ENCODE data around the gene SMO.
"Not testable (repeated sequence)": the region's sequence is repeated elsewhere in the genome, so short reads cannot be mapped to it uniquely, and the experiment has no call there.

SMO gene

GRCh38 chr7:129169686-129170440 is 18.6 kb upstream of the SMO start:
- no peak for DNase-seq

DNA sequence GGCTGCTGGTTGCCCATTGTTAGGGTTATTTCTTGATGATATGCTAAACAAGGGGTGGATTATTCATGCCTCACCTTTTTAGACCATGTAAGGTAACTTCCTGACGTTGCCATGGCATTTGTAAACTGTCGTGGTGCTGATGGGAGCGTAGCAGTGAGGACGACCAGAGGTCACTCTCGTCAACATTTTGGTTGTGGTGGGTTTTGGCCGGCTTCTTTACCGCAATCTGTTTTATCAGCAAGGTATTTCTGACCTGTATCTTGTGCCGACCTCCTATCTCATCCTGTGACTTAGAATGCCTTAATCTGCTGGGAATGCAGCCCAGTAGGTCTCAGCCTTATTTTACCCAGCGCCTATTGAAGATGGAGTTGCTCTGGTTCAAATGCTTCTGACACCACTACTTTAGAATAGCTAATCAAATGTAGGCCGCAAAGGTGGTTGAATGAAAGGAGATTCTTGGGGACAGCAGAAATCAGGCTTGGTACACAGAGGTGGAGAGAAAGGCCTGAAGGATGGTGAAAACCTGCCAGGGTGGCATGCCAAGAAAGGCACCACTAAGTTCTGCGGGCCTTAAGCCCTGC is 17.9 kb upstream of the SMO start:
- no peak for DNase-seq

DNA sequence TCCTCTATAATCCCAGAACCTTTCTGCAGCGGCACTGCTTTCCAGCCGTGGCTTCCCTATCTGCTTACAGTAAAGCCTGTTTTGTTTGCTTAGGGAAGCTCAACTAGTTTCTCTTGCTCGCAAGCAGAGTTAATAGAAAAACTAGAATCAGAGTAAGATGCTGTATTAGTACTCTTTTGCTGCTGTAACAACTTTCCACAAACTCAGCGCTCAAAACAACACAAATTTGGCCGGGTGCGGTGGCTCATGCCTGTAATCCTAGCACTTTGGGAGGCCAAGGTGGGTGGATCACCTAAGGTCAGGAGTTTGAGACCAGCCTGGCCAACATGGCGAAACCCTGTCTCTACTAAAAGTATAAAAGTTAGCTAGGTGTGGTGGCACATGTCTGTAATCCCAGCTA is 14.6 kb upstream of the SMO start:
- DNase-seq = not testable (repeated sequence)

DNA sequence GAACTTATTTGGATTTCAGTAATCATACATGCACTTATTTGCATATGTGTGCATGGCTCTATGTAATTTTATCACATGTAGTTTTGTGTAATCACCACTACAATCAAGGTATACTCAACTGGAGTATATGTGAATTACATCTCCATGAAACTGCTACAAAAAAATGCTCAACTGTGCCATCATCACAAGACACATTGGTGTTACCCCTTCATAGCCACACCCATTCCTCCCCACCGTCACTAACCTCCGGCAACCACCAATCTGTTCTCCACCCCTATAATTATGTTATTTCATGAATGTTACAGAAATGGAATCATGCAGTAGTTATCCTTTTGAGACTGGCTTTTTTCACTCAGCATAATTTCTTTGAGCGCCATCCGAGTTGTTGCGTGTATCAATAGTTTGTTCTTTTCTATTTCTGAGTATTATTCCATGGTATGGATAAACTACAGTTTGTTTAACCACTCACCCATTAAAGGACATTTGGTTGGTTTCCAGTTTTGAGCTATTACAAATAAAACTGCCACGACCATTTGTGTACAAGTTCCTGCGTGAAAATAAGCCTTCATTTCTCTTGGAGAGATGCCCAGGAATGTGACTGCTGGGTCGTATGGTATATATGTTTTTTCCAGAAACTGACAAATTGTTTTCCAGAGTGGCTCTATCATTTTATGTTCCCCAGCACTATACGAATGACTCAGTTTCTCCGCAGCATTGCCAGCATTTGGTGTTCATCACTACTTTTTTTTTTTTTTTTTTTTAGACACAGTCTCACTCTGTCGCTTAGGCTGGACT is 11.3 kb upstream of the SMO start:
- no peak for DNase-seq

DNA sequence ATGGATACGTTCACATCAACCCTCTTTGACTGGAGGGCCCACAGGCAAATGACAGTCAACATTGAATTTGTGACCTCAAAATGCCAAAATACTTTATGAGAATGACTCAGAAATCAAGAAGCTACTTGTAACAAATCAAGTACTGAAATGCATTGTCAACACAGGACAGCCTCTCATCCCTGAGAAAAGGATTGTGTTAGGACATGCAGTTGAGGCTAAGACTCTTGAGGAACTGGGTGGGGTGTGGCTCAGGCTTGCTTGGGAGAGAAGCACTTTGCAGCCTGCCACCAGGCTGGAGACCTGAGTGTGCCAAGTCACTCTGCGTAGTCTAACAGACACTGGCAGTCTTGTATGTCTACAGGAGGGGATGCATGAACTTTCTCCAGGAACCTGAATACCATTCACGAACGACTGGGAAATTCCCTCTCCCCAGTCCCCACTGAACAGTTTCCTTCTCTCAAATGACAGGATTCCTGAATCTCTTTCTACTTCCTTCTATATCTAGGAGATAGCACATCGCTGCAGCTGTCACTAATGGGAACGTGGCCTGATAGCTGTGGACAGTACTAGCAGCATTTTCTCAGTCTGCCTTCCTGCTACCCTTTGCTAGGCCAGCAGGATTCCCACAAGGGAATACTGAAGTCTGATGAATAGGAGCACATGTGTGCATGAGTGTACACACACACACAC is 3.3 kb upstream of the SMO start:
- no peak for DNase-seq

- no peak for DNase-seq
Observed at GRCh38 chr7:129186749-129187260, 1.6 kb upstream of the SMO start.

DNA sequence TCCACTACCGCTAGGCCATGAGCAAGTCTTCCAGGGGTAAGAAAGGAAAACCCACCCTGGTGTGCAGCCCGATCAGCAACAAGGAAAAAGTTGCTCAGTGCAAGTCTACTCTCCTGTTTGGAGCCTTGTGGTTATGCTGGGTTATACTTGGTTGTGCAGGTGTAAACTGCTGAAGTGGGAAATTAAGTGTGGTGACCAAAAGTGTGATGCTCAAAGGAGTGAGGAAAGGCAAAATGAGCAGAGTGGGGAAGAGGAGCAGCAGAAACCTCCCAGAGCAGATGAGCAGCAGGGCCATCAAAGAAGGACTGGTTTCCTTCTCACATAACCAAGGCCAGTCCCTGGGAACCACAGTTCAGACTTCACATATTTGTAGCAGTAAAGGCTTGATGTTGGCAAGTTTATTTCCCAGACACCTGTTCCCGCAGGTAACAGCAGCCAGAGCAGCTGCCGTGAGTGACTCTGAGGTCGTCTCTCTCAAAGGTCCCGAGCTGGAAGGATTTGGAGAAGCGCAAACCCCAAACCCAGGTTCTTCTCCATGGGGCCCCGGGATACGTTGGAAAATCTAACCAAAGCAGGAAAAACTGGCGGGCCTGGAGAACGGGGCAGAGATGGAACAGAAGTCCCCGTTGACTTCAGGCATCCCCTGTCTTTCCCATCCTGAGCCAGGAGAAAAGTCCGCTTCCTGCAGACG is 607 bp upstream of the SMO start:
- DNase-seq = no peak

GRCh38 chr7:129188892-129189660 is 643 bp downstream of the SMO start:
- DNase-seq = no peak

GRCh38 chr7:129189661-129190310 is 1.4 kb downstream of the SMO start:
- no peak for DNase-seq

GRCh38 chr7:129191272-129191671 is 2.8 kb downstream of the SMO start:
- DNase-seq = no peak

- DNase-seq = no peak
Observed at GRCh38 chr7:129193892-129194291, 5.5 kb downstream of the SMO start.

GRCh38 chr7:129197771-129198170 is 9.3 kb downstream of the SMO start:
- no peak for DNase-seq

DNA sequence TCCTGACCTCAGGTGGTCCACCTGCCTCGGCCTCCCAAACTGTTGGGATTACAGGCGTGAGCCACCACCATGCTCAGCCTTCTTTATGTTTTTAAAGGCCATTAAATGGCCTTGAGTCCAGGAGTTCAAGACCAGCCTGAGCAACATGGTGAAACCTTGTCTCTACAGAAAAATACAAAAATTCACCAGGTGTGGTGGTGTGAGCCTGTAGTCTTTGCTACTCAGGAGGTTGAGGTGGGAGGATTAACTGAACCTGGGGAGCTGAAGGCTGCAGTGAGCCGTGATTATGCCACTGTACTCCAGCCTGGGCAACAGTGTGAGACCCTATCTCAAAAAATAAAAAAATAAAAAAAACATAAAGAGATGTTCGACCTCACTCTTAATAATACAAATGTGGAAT is 11.0 kb downstream of the SMO start:
- DNase-seq = no peak

- DNase-seq = no peak
Observed at GRCh38 chr7:129202058-129202777, 13.8 kb downstream of the SMO start.

- DNase-seq = no peak
Observed at GRCh38 chr7:129203050-129203741, 14.8 kb downstream of the SMO start.

GRCh38 chr7:129205126-129205818 is 16.8 kb downstream of the SMO start:
- no peak for DNase-seq

DNA sequence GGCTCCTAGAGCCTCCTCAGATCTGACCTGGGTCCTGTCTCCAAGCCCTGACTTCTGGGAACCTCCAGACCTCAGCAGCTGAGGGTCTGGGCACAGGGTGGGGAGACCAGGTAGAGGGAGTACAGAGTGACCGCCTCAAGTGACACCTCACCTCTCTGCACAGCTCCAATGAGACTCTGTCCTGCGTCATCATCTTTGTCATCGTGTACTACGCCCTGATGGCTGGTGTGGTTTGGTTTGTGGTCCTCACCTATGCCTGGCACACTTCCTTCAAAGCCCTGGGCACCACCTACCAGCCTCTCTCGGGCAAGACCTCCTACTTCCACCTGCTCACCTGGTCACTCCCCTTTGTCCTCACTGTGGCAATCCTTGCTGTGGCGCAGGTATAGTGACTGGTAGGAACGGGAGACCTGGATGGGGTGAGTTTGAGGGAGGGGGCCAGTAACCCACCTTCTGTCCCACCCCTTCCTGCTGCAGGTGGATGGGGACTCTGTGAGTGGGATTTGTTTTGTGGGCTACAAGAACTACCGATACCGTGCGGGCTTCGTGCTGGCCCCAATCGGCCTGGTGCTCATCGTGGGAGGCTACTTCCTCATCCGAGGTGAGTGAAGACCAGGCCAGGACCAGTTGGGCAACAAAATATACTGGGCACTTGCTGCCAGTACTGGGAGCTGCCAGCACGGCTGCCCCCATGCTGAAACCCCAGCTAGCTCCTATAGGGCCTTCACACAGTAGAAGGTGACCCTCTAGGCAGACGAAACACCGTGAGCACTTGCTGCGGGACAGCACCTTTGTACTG is 17.8 kb downstream of the SMO start:
- no peak for DNase-seq

DNA sequence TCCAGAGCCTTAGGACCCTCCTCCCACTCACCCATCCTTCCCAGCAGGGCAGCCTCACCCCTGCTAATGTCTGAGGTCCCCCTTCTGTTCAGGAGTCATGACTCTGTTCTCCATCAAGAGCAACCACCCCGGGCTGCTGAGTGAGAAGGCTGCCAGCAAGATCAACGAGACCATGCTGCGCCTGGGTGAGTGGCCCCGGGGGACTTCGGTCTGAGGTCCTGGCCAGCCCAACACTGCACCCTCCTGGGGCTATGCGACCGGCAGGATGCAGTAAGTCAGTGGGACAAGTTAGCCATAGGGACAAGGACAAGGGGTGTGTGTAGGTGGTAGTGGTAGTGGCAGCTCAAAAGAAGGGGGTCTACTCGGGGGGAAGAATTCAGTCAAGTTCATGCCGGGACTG is 20.2 kb downstream of the SMO start:
- DNase-seq = no peak

Measured in cortex of kidney (tissue), 1 donor.